GM18511 (cell line): ENCODE measurements around the gene SLC1A7.

Experiments
- ATAC-seq: cut with Tn5 transposase; IDR thresholded peaks from one replicate; pipeline ENCODE4 v1.9.1; 2021; ENCODE audit warnings: mild to moderate bottlenecking, moderate library complexity; ENCODE audit not compliant: unreplicated experiment

The SLC1A7 gene

DNA sequence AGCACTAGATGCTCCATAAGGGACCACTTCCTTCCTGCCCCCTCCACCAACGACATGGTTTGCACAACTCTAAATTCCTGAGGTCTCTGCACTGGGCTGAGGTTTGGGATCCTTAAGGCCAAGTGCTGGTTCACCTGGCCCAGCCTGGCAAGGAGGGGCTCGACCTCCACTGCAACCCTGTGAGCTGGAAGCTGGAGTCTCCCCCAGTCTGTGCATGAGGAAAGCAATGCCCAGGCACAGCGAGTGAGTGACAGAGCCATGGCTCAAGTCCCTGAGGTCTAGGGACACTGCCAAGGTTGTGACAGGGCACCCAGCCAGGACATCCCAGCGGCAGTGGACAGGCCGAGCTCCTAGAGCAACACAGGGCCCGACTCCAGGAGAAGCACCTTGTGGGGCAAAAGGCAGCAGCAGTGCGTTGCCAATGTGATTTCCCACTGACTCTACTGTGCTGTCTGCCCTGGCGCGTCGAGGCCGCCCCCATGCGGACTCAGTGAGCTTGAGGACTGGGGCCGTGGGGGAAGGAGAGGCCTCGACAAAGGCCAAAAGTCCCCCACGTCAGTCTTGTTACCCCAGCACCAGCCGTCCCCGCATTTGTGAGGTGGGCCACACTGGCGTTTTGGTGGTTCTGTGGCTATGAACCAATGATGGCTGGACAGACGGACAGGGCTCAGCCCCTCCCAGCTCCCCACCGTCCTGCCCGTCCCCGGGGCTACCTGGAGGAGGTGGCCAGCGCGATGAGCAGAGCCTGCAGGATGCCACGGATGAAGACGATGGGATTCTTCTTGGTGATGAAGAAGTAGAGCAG lies 50.4 kb downstream of the SLC1A7 start:
- no peak for ATAC-seq

DNA sequence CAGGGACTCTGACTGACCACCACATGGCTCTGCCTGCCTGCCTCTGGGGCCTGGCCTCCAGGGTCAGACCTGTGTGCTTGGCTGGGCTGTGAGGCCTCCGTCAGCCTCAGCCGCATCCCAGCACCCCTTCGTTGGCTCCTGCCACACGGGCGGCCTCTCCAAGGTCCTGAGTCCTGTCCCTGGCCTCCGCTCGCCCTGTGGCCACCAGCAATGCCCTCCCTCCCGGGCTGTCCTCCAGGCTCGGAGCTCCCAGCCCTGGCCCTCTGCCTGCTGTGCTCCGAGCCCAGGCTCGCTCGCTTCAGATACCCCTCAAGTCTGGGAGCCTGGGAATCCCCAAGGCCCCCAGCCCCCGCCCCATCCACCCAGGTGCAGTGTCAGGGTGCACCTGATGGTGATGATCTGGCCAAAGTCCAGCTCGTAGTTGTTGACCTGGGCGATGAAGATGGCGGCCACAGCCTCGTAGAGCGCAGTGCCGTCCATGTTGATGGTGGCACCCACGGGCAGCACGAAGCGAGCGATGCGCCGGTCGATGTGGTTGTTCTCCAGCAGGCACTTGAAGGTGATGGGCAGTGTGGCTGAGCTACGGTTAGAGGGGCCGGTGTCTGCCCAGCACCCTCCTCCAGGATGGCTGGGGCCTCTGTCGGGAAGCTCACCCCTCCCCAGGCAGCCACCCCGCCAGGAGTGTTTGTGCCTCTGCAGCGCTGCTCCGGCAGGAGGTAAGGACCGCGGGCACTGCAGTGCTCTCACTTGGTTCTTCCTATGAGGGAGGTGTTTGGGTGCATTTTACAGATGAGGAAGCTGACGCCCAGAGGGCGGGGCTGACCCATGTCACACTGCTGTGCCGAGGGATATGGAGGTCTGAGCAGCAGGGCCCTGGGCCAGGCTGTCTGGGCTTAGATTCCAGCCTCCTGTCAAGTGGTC lies 52.0 kb downstream of the SLC1A7 start:
- no peak for ATAC-seq

DNA sequence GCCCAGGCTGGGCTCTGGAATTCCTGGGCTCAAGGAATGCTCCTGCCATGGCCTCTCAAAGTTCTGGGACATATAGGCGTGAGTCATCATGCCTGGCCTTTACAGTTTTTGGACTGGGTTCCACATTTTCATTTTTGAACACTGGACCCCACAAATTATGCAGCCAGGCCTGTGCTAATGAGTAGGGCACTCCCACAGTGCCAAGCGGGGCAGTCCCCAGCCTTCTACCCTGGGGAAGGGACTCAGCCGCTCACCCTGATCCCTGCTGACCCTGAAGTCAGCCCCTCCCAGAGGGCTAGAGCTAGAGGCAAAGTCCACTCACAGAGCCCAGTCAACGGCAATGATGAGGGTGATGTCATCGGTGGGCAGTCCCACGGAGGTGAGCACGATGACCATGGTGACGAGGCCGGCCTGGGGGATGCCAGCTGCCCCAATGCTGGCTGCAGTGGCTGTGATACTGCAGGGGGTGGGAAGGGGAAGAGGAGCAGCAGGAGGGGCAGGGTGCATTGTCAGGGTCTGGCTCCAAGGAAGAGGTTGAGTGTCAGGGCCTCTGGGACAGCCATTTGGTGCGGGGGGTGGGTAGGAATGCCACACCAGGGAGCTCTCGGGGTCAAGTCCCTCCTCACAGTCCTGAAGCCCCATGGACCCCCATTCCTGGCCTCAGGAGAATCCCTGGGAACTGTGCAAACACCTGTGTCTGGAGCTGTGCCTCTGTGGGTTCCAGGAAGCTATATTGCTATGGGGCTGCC lies 52.8 kb downstream of the SLC1A7 start:
- no peak for ATAC-seq

DNA sequence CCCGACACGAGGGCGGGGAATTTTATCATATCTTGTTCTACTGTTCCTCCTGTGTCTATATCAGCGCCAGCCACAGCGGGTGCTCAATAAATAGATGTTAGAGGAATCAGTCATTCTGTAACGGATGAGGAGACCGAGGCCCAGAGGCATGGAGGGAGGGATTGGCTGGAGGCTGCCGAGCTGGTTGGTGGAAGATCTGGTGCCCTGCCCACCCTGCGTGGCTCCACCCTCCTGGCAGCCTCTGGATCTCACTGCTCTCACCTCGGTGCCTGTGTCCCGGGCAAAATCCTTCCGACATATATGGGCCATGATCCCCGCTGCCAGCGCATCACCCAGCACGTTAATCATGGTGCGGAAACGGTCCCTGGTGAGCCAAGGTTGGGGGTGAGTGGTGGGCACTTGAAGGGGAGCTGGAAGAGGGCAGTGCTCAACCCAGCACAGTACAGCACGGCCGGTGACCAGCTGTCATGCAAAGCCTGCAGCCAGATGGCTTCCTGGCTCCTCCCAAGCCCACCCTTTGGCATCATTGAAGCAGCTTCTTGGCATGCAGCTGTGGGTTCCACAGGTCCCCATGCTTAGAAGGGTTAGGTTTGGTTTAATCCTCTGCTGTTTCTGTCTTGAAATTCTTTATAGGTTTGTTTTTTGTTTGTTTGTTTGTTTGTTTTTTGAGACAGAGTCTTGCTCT lies 53.7 kb downstream of the SLC1A7 start:
- ATAC-seq: no peak

DNA sequence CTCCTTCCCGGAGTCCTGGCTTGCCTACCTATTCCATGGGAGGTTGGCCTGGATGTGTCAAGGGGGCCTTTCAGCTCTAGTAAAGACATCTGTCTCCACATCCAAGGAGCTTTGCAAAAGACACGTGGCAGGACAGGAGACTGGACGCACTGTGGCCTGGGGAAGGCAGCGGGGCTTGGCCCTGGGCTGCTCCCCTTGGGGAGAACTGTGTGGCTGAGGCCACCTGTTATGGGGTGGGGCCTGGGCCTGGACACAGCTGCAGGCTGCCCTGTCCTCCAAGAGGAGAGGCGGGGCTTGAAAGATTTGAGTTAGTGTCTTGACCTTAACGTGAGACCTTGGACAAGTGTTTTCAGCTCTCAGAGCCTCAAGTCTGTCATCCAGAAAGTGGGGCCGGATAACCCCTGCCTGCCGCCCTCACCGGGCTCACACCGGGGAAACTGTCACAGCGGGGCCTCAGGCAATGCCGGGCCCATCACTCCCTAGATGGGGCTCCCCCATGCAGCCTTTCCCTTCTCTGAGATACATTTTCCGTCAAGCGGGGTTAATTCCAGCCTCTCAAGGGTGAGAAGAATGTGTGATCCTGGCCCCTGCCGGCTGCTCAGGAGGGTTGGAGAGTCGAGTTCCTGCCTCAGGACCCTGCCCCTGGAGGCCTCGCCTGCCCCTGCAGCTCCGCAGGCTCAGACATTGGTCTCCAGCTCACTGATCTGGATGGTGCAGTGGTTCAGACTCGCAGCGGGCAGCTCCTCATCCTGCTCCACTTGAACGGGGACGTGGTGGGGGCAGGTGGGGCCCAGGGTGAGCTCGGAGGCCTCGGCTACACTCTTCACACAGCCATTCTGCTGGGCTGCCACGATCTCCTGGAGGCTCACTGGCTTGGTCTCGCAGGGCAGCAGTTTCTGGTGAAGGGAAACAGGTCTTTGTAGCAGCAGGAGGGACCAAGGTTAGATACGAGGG lies 54.8 kb downstream of the SLC1A7 start:
- no peak for ATAC-seq

DNA sequence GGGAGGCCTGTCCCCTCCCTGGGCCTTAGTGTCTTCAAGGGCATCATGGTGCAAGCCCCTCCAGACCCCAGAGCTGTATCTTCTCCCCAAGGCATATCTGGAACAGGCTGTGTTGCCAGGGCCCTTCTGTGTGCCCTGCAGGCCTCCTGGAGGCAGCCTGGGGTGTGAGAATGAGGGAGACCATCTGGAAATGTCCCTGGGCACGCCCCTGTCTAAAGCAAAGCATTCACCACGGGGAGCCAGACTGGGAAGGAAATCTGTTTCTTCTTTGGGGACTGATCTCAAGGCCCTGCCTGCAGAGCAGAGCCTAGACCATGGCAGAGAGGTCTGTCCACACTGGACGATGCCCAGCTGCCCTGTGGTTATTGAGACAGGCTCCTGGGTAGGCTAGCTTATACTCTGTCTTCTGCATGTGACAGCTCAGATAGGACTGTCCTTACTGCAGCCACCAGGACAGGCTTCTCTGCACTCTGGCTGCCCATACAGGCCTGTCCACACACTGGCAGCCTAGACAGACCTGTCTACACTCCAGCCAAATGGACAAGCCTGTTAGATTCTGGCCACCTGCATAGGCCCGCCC lies 55.9 kb downstream of the SLC1A7 start:
- ATAC-seq: no peak

DNA sequence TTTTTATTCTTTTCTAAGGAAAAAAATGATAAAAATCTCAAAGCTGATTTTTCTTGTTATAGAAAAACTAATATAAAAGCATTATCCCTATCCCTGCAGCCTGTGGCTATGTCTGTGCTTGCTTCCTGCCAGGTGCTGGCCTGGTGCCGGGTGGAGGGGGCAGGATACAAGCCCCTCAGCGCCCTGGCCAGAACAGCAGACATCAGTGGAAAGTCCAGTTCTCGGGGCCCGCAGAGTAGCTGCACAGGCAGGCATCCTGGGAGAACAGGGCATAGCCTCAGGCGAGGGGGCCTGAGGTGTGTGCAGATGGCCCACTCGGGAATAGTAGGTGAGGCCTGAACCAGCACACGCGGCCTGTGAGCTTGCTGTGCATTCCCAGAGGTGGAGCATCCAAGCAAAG lies 57.0 kb downstream of the SLC1A7 start:
- no peak for ATAC-seq

DNA sequence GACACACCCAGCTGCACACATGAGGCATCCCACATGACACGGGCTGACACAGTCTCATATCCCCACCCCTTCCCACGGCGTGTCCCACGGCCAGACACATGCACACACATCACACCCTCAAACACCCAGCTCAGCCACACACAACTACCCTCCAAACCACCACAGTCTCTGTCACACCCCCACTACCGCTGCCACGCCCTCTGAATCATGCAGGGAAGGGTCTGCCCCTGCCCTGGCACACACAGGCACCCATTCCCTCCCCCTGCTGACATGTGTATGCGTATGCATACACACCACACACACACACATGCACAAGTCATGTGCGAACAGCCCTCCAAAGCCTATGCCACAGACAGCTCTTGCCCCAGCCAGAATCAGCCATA lies 57.9 kb downstream of the SLC1A7 start:
- no peak for ATAC-seq

DNA sequence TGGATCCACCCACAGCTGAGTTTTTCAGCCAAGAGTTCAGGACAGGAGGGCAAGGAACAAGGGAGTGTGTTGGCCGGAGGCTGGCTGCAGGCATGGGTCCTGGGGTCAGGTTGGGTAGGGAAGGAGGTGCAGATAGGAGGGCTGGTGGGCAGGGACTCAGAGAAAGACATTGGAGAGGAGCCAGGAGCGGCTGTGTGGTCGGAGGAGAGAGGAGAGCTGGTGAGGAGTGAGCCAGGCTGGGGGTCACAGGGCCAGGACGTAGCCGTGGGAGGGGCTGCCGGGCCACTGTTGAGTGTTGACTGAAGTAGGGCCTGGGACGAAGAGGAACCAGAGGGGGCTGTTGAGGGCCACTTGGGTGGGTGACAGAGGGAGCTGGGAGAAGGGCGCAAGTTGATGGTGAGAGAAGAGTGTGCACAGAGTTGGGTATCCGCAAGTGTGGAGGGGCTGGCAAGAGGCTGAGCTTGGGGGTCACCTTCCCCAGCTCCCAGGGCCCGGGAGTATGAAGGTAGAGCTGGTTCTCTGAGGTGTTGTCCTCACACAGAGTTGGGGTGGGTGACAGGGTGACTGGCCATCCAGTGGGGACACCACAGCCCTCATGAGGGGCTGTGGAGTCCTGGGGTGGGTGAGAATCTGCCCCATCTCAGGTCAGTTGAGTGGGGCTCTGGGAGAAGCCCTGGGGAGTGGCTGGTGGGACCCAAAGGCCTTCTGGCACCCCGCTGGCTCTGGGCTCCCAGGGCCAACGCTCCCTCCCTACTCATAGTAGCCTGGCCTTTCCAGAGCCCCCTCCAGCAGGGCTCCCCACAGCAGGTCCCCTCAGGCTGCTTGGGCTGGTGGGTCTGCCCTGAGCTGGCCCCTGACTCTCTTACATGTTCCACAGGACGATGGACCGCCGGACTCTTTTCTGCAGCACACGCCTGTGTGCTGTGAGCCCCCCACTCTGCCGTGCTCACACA lies 58.5 kb downstream of the SLC1A7 start:
- no peak for ATAC-seq

DNA sequence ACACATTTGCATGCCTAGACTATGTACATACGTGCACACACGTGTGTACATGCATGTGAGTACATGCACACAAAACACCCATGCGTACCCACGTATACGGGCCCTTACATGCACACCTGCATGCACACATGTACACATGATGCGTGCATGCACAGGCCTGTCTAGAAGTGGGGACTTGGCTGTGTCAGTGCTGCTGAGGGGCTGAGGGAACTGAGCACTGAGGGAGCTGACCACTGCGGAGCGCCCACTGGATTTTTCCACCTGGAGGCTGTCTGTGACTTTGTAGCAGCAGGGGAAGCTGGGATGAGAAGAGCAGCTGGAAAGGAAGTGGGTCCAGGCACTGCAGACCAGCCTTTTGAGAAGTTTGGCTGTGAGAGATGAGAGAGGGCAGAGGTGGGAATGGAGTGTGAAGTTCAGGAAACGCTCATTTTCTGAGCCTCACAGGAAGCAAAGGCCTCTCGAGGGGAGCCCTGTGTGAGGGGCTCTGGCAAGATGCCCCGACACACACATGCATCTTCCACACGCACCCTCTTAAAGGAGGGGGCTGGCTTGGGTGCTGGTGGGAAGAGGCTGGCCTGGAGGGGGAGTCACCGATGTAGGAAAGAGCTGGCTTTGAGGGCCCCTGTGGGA lies 59.5 kb downstream of the SLC1A7 start:
- ATAC-seq: no peak

DNA sequence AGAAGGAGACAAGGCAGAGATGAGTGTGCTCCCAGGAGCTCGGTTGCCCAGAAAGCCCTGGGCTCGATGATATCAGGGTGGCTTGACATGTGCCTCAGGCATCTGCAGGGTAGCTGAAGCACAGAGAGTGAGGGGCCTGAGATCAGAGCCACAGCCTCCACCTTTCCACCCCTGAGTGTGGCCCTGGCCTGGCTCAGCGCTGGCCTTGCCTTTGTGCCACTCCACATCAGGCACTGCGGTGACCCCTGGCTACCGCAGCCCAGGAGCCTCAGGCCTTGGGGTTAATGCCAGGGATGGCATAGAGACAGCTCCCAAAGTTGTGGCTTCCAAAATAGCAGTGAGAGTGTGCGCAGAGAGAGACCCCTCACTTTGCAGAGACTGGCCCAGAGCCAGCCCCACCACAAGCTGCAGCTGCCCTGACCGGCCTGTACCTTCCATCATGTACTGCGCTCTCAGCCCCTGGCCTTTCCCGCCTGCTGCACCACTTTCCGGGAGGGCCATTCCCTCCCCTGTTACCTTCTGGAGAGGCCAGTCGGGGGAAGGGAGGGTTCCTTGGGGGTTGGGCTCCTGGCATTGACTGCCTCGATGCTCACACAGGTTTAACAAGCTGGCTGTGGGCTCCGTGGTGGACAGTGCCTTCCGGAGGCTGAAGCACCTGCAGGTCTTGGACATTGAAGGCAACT lies 60.9 kb downstream of the SLC1A7 start:
- ATAC-seq: no peak

DNA sequence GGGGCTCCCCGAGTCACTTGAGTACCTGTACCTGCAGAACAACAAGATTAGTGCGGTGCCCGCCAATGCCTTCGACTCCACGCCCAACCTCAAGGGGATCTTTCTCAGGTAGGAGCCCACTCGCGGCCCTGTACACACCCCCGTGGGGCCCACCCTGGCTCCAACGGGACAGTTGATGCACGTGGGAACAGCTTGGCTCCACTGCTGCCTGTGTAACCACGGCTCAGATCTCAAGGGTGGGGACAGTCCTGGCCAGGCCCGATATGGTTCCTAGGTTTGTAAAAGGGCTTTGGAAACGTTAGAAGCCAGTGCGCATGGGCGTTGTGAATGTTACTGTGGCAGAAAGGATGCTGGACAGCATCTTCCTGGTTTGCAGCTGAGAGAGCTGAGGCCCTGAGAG lies 61.7 kb downstream of the SLC1A7 start:
- ATAC-seq: no peak

DNA sequence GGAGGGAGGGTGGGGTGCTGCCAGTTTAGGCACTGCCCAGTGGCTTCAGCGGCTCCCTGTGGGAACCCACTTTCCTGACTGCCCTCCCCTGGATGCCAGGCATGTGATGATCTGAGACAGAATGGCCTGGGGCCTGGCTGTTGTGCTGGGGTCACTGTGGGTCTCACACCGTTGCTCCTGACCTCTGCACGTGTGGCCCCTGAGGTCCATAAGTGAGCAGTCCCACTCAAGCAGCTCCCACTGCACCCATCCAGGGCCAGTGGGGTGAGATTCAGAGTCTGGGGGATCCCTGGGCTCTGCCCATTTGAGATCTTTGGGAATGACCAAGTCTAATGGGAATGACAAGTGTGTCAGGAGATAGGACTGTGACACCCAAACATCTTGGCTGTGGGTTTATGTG lies 62.4 kb downstream of the SLC1A7 start:
- no peak for ATAC-seq

DNA sequence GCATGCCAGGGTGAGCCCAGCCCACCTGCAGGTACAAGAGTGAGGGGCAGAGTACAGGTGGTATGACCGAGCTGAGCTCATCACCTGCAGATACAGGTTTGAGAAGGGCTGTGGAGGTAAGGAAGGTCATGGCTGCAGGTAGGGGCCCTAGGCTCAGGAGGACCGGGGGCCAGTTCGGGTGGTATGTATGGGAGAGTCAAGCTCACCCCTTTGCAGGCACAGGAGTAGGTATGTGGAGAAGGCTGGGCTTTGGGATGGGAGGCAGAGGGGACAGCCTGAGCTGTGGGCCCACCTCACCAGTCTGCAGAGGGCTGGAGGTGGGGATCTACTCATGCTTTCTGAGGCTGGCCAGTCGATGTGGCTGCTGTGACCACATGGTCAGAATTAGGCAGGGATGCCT lies 63.2 kb downstream of the SLC1A7 start:
- ATAC-seq: no peak

DNA sequence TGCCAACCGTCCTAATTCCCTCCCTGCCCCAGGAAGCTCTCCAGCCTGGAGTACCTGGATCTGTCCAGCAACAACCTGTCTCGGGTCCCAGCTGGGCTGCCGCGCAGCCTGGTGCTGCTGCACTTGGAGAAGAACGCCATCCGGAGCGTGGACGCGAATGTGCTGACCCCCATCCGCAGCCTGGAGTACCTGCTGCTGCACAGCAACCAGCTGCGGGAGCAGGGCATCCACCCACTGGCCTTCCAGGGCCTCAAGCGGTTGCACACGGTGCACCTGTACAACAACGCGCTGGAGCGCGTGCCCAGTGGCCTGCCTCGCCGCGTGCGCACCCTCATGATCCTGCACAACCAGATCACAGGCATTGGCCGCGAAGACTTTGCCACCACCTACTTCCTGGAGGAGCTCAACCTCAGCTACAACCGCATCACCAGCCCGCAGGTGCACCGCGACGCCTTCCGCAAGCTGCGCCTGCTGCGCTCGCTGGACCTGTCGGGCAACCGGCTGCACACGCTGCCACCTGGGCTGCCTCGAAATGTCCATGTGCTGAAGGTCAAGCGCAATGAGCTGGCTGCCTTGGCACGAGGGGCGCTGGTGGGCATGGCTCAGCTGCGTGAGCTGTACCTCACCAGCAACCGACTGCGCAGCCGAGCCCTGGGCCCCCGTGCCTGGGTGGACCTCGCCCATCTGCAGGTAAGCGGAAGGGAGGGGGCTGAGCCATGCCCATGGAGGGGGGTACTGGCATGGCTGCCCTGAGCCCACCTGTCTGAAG lies 63.9 kb downstream of the SLC1A7 start:
- ATAC-seq: no peak

DNA sequence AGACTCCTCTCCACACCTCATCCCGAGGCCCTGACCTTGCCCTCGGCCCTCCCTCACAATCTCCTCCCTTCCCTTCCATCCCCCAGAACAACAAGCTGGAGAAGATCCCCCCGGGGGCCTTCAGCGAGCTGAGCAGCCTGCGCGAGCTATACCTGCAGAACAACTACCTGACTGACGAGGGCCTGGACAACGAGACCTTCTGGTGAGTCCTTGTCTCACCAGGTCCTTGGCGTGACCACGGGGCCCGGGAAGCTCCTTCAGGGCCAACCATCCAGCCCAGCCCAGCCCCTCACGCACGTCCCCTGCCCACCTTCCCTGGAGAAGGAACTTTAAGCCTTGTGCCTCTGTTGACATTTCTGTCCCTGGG lies 64.9 kb downstream of the SLC1A7 start:
- no peak for ATAC-seq
